ENCODE results near the gene PDE6B.

Gene PDE6B

GRCh38 chr4:605702-606425 lies 19.5 kb upstream of the PDE6B start:
- no peak overlapping the region for H3K27ac ChIP-seq
- no peak for TF ChIP-seq CTCF (conservative IDR thresholded peaks at IDR 0.05)

GRCh38 chr4:608236-608635 lies 17.1 kb upstream of the PDE6B start:
- no peak overlapping the region for H3K27ac ChIP-seq
- no peak for TF ChIP-seq CTCF (conservative IDR thresholded peaks at IDR 0.05)

- TF ChIP-seq CTCF (conservative IDR thresholded peaks at IDR 0.05): no peak
These were observed 15.8 kb upstream of the PDE6B start for GRCh38 chr4:609400-610050.

GRCh38 chr4:610411-611261 lies 14.7 kb upstream of the PDE6B start:
- TF ChIP-seq CTCF (conservative IDR thresholded peaks at IDR 0.05): no peak
- H3K27ac ChIP-seq: no peak overlapping the region

More at GRCh38 chr4:609400-610050, 15.8 kb upstream of the PDE6B start:
- no peak overlapping the region for H3K27ac ChIP-seq

GRCh38 chr4:612052-612748 lies 13.2 kb upstream of the PDE6B start:
- no peak overlapping the region for H3K27ac ChIP-seq
- no peak for TF ChIP-seq CTCF (conservative IDR thresholded peaks at IDR 0.05)

GRCh38 chr4:612749-613125 lies 12.6 kb upstream of the PDE6B start:
- no peak overlapping the region for H3K27ac ChIP-seq
- TF ChIP-seq CTCF (conservative IDR thresholded peaks at IDR 0.05): no peak

GRCh38 chr4:613126-613525 lies 12.2 kb upstream of the PDE6B start:
- H3K27ac ChIP-seq: no peak overlapping the region
- TF ChIP-seq CTCF (conservative IDR thresholded peaks at IDR 0.05): no peak

All from VCaP (cell line).